NCI-H69 (cell line): Measurements from ENCODE around the gene CREBRF.
"Not testable (repeated sequence)": the region's sequence is repeated elsewhere in the genome, so short reads cannot be mapped to it uniquely, and the experiment has no call there.

Experiments
- DNase-seq: peaks from one replicate; lab custom pipeline; 2025; lab: John Stamatoyannopoulos, UW

CREBRF gene, protein sequence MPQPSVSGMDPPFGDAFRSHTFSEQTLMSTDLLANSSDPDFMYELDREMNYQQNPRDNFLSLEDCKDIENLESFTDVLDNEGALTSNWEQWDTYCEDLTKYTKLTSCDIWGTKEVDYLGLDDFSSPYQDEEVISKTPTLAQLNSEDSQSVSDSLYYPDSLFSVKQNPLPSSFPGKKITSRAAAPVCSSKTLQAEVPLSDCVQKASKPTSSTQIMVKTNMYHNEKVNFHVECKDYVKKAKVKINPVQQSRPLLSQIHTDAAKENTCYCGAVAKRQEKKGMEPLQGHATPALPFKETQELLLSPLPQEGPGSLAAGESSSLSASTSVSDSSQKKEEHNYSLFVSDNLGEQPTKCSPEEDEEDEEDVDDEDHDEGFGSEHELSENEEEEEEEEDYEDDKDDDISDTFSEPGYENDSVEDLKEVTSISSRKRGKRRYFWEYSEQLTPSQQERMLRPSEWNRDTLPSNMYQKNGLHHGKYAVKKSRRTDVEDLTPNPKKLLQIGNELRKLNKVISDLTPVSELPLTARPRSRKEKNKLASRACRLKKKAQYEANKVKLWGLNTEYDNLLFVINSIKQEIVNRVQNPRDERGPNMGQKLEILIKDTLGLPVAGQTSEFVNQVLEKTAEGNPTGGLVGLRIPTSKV

DNA sequence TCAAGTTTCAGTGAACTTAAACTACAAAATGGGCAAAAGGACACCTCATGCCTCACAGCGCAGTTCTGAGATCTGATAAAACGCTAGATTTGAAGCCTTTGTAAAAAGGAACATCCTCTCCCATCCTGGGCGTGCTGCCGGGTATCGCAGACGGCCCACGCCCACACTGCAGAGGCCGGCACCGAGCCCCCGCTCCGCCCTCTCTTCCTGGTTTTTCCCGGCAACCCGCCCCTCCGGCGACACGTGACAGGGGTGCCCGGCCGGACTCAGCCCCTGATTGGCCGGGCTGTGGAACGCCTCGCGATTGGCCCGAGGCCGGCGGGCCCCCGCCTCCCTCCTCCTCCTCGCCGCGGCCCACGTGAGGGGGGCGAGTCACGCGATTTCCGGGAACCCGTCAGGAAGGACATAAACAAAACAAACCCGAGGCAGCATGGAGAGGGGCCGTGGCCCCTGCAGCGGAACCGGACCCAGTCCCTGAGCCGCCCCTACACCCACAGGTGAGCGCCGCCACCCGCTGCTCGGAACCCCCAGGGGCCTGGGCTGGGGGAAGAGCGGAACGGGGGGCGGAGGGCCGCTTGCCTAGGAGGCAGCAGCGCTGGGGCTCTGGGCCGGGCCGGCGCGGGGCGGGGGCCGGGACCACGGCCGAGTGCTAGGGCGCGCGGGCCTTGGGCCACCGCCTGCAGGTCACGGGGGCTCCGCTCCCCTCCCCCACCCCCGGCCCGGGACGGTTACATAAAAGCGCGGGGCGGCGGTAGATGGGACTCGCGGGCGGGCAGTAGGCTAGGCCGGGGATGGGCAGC is at the start of gene CREBRF:
Gene CREBRF (plus strand): TSS at position 370 of the 800 bp plus-strand sequence. CDS start 24,424 bp downstream, outside the sequence.
- DNase-seq: peak; percentile 98

DNA sequence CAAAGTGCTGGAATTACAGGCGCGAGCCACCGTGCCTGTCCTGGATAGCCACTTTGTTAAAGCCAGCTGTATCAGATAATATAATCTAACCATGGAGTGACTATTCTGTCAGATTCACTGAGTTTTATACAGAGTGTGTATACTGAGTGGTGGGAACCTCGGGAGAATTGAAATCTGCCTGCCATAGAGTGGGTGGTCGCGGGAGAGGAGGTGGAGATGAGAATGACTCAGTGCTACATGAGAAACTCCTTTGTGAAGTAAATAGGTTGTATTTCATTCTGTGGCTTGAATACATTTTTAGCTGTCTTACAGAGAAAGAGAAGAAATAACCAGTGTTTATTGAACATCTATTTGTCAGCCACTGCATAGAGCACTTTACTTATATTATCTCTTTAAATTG is 46.1 kb upstream of the CREBRF start:
- DNase-seq: no peak

DNA sequence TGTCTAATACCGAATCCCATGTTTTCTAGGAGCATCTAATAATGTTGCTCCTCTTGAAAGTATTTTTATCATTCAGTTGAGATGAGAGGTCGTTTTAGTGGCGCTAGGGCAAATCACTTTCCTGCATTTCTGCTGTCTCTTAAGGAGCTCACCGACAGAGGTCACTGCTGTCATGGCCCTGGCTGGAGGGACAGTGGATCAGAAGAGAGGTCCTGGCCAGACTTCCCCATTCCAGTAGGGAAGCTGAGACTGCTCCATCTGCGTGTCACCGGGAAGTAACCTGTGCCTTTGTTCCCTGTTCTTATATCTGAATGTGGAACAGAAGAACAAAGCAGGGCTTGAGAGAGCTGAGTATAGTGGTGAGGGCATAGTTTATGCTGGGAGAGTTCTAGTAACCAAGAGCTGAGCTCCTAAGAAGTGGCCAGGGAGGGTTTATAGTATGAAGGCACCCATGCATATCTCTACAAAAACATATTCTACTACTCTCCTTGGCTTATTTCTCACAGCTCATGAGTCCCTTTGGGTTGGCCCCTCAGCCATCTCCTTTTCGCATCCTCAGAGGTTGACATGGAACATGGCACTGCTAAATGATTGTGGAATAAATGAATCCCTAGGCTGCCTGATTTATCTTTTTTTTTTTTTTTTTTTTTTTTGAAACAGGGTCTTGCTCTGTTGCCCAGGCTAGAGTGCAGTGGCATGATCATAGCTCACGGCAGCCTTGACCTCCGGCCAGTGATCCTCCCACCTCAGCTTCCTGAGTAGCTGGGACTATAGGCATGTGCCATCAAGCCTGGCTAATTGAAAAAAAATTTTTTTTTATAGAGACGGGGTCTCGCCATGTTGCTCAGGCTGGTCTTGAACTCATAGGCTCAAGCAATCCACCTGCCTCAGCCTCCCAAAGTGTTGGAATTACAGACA is 45.3 kb upstream of the CREBRF start:
- DNase-seq: no peak

- DNase-seq: no peak
Observed at GRCh38 chr5:173011566-173011965, 44.6 kb upstream of the CREBRF start.

- no peak for DNase-seq
Observed at GRCh38 chr5:173012882-173013281, 43.3 kb upstream of the CREBRF start.

DNA sequence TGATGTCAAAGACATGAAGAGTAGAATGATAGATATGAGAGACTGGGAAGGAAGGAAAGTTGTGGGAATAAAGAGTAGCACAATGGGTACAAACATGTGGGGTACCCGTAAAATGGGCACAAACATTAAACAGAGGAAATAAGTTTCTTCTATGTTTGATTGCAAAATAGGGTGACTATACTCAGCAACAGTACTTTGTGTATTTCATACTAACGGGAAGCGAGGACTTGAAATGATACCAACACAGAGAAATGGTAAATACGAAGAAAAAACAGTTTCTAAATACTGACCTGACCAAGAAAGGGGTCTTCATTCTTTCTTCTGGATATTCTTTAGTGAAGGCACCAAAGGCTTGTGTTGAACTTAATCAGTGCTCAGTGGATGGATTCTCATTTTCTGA is 41.5 kb upstream of the CREBRF start:
- DNase-seq: no peak

DNA sequence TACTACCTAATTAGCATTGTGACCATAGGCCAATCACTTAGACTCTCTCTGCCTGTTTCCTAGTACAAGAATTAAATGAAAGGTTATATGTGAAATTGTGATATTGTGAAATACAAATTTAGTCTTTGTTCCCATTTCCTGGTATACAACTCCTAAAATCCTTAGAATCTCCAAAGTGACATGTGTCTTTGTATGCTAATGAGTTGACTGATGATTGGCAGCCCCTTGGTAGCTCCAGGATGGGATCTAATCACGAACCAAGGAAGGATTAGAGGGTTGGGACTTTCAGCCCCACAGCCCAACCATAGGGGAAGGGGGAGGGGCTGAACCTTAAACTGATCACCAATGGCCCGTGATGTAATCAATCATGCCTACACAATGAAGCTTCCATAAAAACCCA is 41.0 kb upstream of the CREBRF start:
- no peak for DNase-seq

- DNase-seq: no peak
Observed at GRCh38 chr5:173015598-173016455, 40.3 kb upstream of the CREBRF start.

- peak; percentile 5 for DNase-seq
Observed at GRCh38 chr5:173016598-173017046, 39.5 kb upstream of the CREBRF start.

DNA sequence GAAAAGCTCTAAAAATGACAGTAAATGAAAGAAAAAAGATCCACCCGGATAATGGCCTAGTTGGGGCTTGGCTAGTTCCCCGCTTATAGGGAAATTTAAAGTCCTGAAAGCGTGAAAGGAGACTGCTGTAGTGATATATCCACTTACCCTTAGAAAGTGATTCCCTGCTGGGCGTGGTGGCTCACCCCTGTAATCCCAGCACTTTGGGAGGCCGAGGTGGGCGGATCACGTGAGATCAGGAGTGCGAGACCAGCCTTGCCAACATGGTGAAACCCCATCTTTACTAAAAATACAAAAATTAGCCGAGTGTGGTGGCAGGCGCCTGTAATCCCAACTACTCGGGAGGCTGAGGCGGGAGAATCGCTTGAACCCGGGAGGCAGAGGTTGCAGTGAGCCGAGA is 39.1 kb upstream of the CREBRF start:
- not testable (repeated sequence) for DNase-seq

- no peak for DNase-seq
Observed at GRCh38 chr5:173018358-173018757, 37.8 kb upstream of the CREBRF start.

DNA sequence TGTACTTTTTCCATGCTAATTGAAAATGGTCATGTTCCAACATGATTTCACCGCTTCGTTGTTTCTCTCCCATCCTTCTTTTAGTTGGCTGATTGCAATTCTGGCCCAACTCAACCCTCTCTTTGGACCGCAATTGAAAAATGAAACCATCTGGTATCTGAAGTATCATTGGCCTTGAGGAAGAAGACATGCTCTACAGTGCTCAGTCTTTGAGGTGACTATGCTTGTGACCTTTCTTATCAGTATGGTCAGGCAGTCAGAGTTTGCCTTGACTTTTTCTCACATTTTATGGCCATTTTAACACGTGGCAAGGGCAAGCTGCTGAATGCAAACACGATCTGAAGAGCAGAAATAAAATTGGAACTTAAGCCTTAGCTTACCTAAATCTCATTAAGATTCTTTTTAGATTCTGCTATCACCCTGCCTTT is 36.0 kb upstream of the CREBRF start:
- no peak for DNase-seq

GRCh38 chr5:173020643-173021042 is 35.5 kb upstream of the CREBRF start:
- DNase-seq: no peak

- DNase-seq: no peak
Observed at GRCh38 chr5:173025651-173026050, 30.5 kb upstream of the CREBRF start.

DNA sequence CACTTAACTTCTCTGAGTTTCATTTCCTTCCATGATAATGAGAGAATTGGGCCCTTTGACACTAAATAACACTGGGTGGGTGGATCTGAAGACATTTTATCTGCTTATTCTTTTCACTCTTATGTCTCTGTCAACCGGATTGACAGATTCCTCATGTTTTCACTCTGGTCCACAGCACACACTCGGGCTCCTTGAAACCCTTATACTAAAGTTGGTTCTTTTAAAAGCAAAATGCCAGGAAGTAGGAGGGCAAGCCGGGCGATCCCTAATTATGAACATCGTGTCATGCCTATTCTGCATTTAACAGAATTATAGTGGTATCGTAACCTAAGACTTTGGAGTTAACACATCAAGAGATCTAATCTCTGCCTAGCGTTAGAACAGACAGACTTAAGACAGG is 28.2 kb upstream of the CREBRF start:
- DNase-seq: no peak

GRCh38 chr5:173028811-173029327 is 27.3 kb upstream of the CREBRF start:
- DNase-seq: no peak

DNA sequence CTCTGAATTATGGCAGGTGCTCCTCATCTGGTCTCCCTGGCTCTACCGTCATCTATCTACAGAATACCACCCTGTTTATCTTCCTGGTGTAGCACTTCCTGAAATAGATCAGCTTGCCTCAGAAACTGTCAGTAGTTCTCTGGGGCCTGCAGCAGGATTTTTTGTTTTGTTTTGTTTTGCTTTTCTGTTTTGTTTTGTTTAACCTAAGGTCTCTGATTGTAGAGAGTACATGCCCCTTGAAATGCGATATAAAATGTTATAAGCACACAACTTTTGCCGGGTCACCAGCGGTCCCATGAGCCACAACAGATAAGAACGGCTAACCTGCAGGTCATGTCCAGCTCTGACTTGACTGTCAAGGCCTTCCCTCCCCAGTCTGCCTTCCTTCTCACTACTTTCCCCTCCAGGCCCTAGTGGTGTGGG is 26.6 kb upstream of the CREBRF start:
- no peak for DNase-seq

DNA sequence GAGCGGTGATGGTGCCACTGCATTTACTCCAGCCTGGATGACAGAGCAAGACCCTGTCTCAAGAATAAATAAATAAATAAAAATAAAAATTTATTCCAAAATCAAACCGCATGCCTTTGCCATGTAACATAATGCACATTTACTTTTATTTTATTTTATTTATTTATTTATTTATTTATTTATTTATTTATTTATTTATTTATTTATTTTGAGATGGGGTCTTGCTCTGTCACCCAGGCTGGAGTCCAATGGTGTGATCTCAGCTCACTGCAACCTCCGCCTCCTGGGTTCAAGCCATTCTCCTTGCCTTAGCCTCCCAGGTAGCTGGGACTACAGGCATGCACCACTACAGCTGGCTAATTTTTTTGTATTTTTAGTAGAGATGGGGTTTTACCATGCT is 24.1 kb upstream of the CREBRF start:
- not testable (repeated sequence) for DNase-seq

GRCh38 chr5:173032730-173033129 is 23.4 kb upstream of the CREBRF start:
- no peak for DNase-seq

GRCh38 chr5:173033923-173034322 is 22.2 kb upstream of the CREBRF start:
- no peak for DNase-seq
